NT2/D1 (cell line): ENCODE measurements around the gene GALR1.

ENCODE experiments used
- SUZ12 ChIP-seq: IDR thresholded peaks from 2 replicates; pipeline ENCODE4 v1.6.1; 2011; ENCODE audit not compliant: insufficient read length, insufficient read depth; ENCODE audit errors: extremely low read depth
- YY1 ChIP-seq: IDR thresholded peaks from 2 replicates; pipeline ENCODE4 v1.6.1; 2011; ENCODE audit not compliant: insufficient read length, insufficient read depth
- ZNF274 ChIP-seq: IDR thresholded peaks from 2 replicates; pipeline ENCODE4 v1.6.1; 2011; ENCODE audit warnings: mild to moderate bottlenecking, low read depth, low read length

DNA sequence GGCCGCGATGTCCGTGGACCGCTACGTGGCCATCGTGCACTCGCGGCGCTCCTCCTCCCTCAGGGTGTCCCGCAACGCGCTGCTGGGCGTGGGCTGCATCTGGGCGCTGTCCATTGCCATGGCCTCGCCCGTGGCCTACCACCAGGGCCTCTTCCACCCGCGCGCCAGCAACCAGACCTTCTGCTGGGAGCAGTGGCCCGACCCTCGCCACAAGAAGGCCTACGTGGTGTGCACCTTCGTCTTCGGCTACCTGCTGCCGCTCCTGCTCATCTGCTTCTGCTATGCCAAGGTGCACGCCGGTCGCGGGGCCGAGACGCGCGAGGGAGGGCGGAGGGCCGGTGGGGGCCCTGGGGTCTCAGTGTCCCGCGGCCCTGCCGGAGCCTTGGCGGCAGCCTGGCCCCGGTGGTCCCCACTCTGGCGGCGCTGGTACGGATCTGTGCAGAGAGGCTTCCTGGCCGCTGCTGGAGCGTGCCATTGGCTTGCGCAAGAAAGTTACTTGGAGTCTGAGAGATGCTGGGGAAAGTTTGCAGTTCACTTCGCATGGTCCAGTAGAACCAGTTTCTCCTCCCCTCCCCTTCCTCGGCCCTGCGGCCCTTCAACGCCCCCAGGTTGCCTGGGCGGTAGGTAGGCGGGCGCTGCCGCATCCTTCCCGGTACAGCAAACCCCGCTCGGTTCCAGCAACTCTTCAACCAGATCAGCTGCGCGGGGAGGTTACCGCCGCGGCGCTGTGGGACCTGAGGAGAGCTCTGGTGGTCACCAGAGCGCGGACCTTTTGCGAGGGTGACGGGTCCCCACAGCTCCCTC, 1.5 kb downstream of the GALR1 start:
- TF ChIP-seq YY1 (no peak), ZNF274 (no peak), SUZ12 (no peak)
